Measurements from ENCODE around the gene LRP2BP. TPM values are rescaled to one million over a fixed set of nuclear protein-coding genes. Genes with fewer than 3 reads are reported as not detected.
A peak's percentile ranks its signal among the peaks of the same experiment; 100 is the strongest.

The LRP2BP gene
- total RNA-seq (2016; rRNA removed; fragmentation: Illumina TruSeq; extraction: Trizol) (0.17 and 0.29 TPM in 2 replicates), polyA plus RNA-seq (2011; rRNA removed) (0.22 and 0.29 TPM in 2 replicates), polyA minus RNA-seq (2011; rRNA and poly(A)+ RNA removed; ENCODE audit: low replicate concordance) (0.04 and 0.68 TPM in 2 replicates), Bru-seq, nascent RNA (percentile 44 among the genes with signal in this experiment), BruChase-seq, experiment 1, labeled RNA remaining after a 6-hour chase (percentile 43 among the genes with signal in this experiment), BruChase-seq, experiment 2, labeled RNA remaining after a 2-hour chase (percentile 47 among the genes with signal in this experiment)
- 0.20 and 0.26 TPM in 2 replicates for total RNA-seq (2016; cell fraction: cytosol; rRNA removed; fragmentation: Illumina TruSeq; extraction: Trizol; ENCODE audit: low read depth)
- 0.16 and 0.35 TPM in 2 replicates for total RNA-seq (2016; cell fraction: insoluble cytoplasmic fraction; rRNA removed; fragmentation: Illumina TruSeq; extraction: Trizol)
- 0.37 and 0.48 TPM in 2 replicates for total RNA-seq (2016; cell fraction: membrane; rRNA removed; fragmentation: Illumina TruSeq; extraction: Trizol)
- total RNA-seq (2016; cell fraction: nucleus; rRNA removed; fragmentation: Illumina TruSeq; extraction: Trizol): 0.53 and 0.91 TPM in 2 replicates
- polyA plus RNA-seq (2011; cell fraction: cytosol; rRNA removed): 0.05 and 0.21 TPM in 2 replicates
- polyA plus RNA-seq (2011; cell fraction: nucleus; rRNA removed): 0.42 and 0.59 TPM in 2 replicates
- 1.0 and 1.8 TPM in 2 replicates for polyA plus RNA-seq (2012)
- polyA plus RNA-seq (2016; cell fraction: cytosol; fragmentation: Illumina TruSeq; extraction: Trizol; ENCODE audit: low read depth): 0.03 and 0.08 TPM in 2 replicates
- 0.05 and 0.16 TPM in 2 replicates for polyA plus RNA-seq (2016; cell fraction: insoluble cytoplasmic fraction; fragmentation: Illumina TruSeq; extraction: Trizol; ENCODE audit: low read depth)
- 0.11 and 0.20 TPM in 2 replicates for polyA plus RNA-seq (2016; cell fraction: membrane; fragmentation: Illumina TruSeq; extraction: Trizol; ENCODE audit: low read depth)
- polyA plus RNA-seq (2016; cell fraction: nucleus; fragmentation: Illumina TruSeq; extraction: Trizol; ENCODE audit: insufficient read depth, low read depth): 0.14 and 0.37 TPM in 2 replicates
- 0.20 and 0.35 TPM in 2 replicates for polyA minus RNA-seq (2011; cell fraction: cytosol; rRNA and poly(A)+ RNA removed)
- 2.1 and 2.6 TPM in 2 replicates for polyA minus RNA-seq (2011; cell fraction: nucleus; rRNA and poly(A)+ RNA removed)
- long read RNA-seq, experiment 1, partial matches to known transcripts: 0 of 2 reads
- long read RNA-seq, experiment 1, other reads (novel, unspliced or antisense): 2 of 2 reads
- long read RNA-seq, experiment 2, partial matches to known transcripts: 0 of 2 reads
- long read RNA-seq, experiment 2, other reads (novel, unspliced or antisense): 2 of 2 reads

DNA sequence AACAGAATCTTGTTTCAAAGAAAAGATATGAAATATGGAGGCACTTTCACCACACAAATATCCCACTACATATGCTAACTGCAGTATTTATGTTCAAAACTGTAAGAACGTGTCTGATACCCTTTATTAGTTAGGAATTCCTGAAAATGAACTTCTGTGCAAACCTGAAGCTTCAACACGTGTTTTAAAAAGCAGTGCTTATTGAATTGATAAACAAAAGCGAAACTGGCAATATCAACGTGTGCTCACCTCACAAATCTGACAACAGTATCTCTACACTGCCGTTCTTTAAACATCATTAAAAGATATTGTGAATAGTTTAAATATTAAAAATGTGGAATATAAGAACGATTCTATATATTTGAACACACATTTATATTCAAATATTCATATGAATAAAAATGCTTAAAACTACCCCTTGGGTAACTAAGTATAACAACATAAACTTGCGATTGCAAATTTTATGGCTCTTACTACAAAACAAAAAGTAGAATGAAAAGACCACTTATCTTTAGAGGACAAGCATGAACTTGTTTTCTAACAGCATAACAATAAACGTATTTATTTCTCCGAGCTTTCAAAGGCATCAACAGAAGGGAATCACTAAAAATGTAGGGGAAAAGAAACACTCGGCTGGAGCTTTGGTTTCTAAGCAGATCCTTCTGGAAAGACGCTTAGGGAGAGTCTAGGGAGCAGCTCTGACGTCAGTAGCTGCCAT lies at the start of gene LRP2BP:
TSS of gene LRP2BP (minus strand) at position 687 of the 718 bp plus-strand sequence. CDS start 17,738 bp downstream, outside the sequence.
- ChIA-PET POLR2A (interaction anchor here (2.7 kb wide), 1 partner anchor 30 kb away, joined by 30 read pairs; the partner anchor contains the start of gene UFSP2), CTCF (ENCODE audit: low intra/inter-chr PET ratio, low total read pairs) (no interaction called here)
- DNase-seq (ENCODE audit: low spot score) (peak; percentile 59), FAIRE-seq (no peak), ATAC-seq (no peak)
- H3K4me2 ChIP-seq (ENCODE audit: low read depth, low read length): peak within 1 kb of the TSS; percentile 81
- peaks cover 44% of the 10 kb centered on the region for H3K4me1 ChIP-seq (ENCODE audit: insufficient read depth, low read length)
- no peaks in the 10 kb centered on the region for H3K27me3 ChIP-seq (ENCODE audit: control insufficient read depth in 1 of 2, insufficient read depth in 2 of 2, low read length in 2 of 2)
- H3K36me3 ChIP-seq (replicated peaks in 1 of 2; ENCODE audit: control insufficient read depth in 1 of 2, insufficient read depth in 2 of 2, low read length in 2 of 2): peaks cover 2 to 15% of the 10 kb centered on the region in 2 experiments; a peak in 3 of 5 replicates
- peak within 1 kb of the TSS; percentile 95 for H3K27ac ChIP-seq (ENCODE audit: extremely low read length, insufficient read depth, low read length)
- intact Hi-C loops (cut with micrococcal nuclease; ENCODE audit: unreplicated experiment): loop anchor here (5.0 kb wide), 1 partner anchor 193 kb away; the partner anchor contains the start of gene CFAP97
- TF ChIP-seq GABPA (IDR thresholded peaks at IDR 0.05; ENCODE audit: low read depth, low read length) (no peak), GABPA (CRISPR knock-in tag; IDR thresholded peaks at IDR 0.05; ENCODE audit: low read depth) (0 out of 2 replicates have a peak, but pooled peaks have one; percentile 70), ZNF138 (CRISPR knock-in tag; IDR thresholded peaks at IDR 0.05; ENCODE audit: low read depth) (no peak), CREB1 (IDR thresholded peaks at IDR 0.05) (peak; percentile 92), CREB1 (CRISPR knock-in tag; IDR thresholded peaks at IDR 0.05) (peak; percentile 87), ZNF317 (CRISPR knock-in tag; IDR thresholded peaks at IDR 0.05) (no peak), ZKSCAN1 (IDR thresholded peaks at IDR 0.05; ENCODE audit: low read length) (0 out of 2 replicates have a peak, but pooled peaks have one; percentile 5), POLR2AphosphoS5 (IDR thresholded peaks at IDR 0.05; ENCODE audit: low read depth, low read length) (no peak), CREM (IDR thresholded peaks at IDR 0.05) (peak; percentile 80; the same call in 1 of the 2 replicates), CREM (CRISPR knock-in tag; IDR thresholded peaks at IDR 0.05) (no peak), FOXA1 (IDR thresholded peaks at IDR 0.05) (no peak), FOXA1 (CRISPR knock-in tag; IDR thresholded peaks at IDR 0.05) (no peak), ATF1 (CRISPR knock-in tag; IDR thresholded peaks at IDR 0.05) (peak; percentile 80), PCBP2 (optimal IDR thresholded peaks at IDR 0.05; ENCODE audit: low read depth, low read length, poor library complexity, severe bottlenecking) (no peak), ZNF329 (CRISPR knock-in tag; IDR thresholded peaks at IDR 0.05; ENCODE audit: low read depth) (no peak), GZF1 (CRISPR knock-in tag; IDR thresholded peaks at IDR 0.05) (0 out of 2 replicates have a peak, but pooled peaks have one; percentile 2), ZNF619 (CRISPR knock-in tag; IDR thresholded peaks at IDR 0.05) (no peak)
- 33% methylated on average over 12 of the region's 12 CpGs for WGBS (ENCODE audit: low lambda C conversion rate)
- TSS peak; percentile 56 for BruUV-seq (replicated peaks)
- no peaks in the 10 kb centered on the region; the same call in 1 of the 2 replicates for H4K20me1 ChIP-seq (ENCODE audit: insufficient read depth, low read length)
- H3K4me3 ChIP-seq (replicated peaks in 1 of 3; ENCODE audit: insufficient read depth in 1 of 3, low read depth in 2 of 3, low read length in 3 of 3): peak within 1 kb of the TSS; percentile 65 to 75 (median 71)
- H3K79me2 ChIP-seq (ENCODE audit: insufficient read depth, low read length): peaks cover 2% of the 10 kb centered on the region
- H3K9me3 ChIP-seq (ENCODE audit: low read length): no peaks in the 10 kb centered on the region
- peak within 1 kb of the TSS; percentile 77 for H3K9ac ChIP-seq (ENCODE audit: insufficient read depth, low read depth, low read length)
- no peak within 1 kb of the TSS for H2AFZ ChIP-seq (ENCODE audit: low read length)
- in situ Hi-C loops (cut with HindIII; ENCODE audit: extremely low pct_ligation_motif_present, low pct_unique_long_range_greater_than_20kb): no loop called here

Data from HepG2 (cell line).